Left renal cortex interstitium (tissue), 4 donors: ENCODE measurements around the gene WARS2. TPM values are rescaled to one million over a fixed set of nuclear protein-coding genes. Genes with fewer than 3 reads are reported as not detected.
"Not testable (repeated sequence)": the region's sequence is repeated elsewhere in the genome, so short reads cannot be mapped to it uniquely, and the experiment has no call there.

Experiments used
- DNase-seq, 4 donors: peaks; one replicate each; pipeline ENCODE4 v3.0.0-alpha.2; 2013; ENCODE audit warnings: low read depth in 4 of 4, low spot score in 2 of 4, missing footprints in 1 of 4
- polyA plus RNA-seq, 4 donors: library from polyadenylated mRNA; unstranded; fragments of 120-200 nt; gene quantifications; one replicate each; pipeline ENCODE4 v1.2.1, GENCODE V29; 2013; ENCODE audit not compliant: insufficient read length in 4 of 4

Gene WARS2
- polyA plus RNA-seq: 10 to 100 TPM; 18.0 to 24.8 (median 19.7) TPM

- DNase-seq: peak; percentile 96 to 100 (median 98)
Measured at GRCh38 chr1:119140177-119141019, at the start of gene WARS2. Gene WARS2 (minus strand): TSS chr1:119140653. CDS start chr1:119140644, 9 bp downstream.

- DNase-seq: no peak
Measured at GRCh38 chr1:119188926-119189325, 48.5 kb upstream of the WARS2 start.

GRCh38 chr1:119187416-119187815 lies 47.0 kb upstream of the WARS2 start:
- DNase-seq: no peak

GRCh38 chr1:119186471-119186870 lies 46.0 kb upstream of the WARS2 start:
- DNase-seq: no peak

GRCh38 chr1:119184972-119185371 lies 44.5 kb upstream of the WARS2 start:
- no peak for DNase-seq

- no peak for DNase-seq
Measured at GRCh38 chr1:119181218-119181617, 40.8 kb upstream of the WARS2 start.

- DNase-seq: no peak
Measured at GRCh38 chr1:119179051-119179450, 38.6 kb upstream of the WARS2 start.

GRCh38 chr1:119172927-119173326 lies 32.5 kb upstream of the WARS2 start:
- DNase-seq: not testable (repeated sequence)

GRCh38 chr1:119171381-119172010 lies 31.0 kb upstream of the WARS2 start:
- not testable (repeated sequence) for DNase-seq

GRCh38 chr1:119163396-119163795 lies 22.9 kb upstream of the WARS2 start:
- no peak for DNase-seq

GRCh38 chr1:119160866-119161265 lies 20.4 kb upstream of the WARS2 start:
- peak in 1 of 4 donors; percentile 20 for DNase-seq

- DNase-seq: no peak
Measured at GRCh38 chr1:119160409-119160808, 20.0 kb upstream of the WARS2 start.

GRCh38 chr1:119159966-119160365 lies 19.5 kb upstream of the WARS2 start:
- DNase-seq: no peak

- DNase-seq: no peak
Measured at GRCh38 chr1:119159111-119159510, 18.7 kb upstream of the WARS2 start.

GRCh38 chr1:119156761-119157160 lies 16.3 kb upstream of the WARS2 start:
- not testable (repeated sequence) for DNase-seq

GRCh38 chr1:119155069-119155468 lies 14.6 kb upstream of the WARS2 start:
- not testable (repeated sequence) for DNase-seq

GRCh38 chr1:119150150-119150549 lies 9.7 kb upstream of the WARS2 start:
- DNase-seq: no peak

- no peak for DNase-seq
Measured at GRCh38 chr1:119147661-119148090, 7.2 kb upstream of the WARS2 start.

- no peak for DNase-seq
Measured at GRCh38 chr1:119146466-119146865, 6.0 kb upstream of the WARS2 start.

GRCh38 chr1:119144813-119145212 lies 4.4 kb upstream of the WARS2 start:
- no peak for DNase-seq

- no peak for DNase-seq
Measured at GRCh38 chr1:119143706-119144105, 3.3 kb upstream of the WARS2 start.

GRCh38 chr1:119141660-119142059 lies 1.2 kb upstream of the WARS2 start:
- DNase-seq: no peak
